ENCODE data around the gene CYP19A1.
A peak's percentile ranks its signal among the peaks of the same experiment; 100 is the strongest.

CYP19A1 gene

GRCh38 chr15:51163843-51164242 is 174.6 kb downstream of the CYP19A1 start:
- DNase-seq (ENCODE audit: extremely low spot score, insufficient read length, low read depth) (no peak), FAIRE-seq (no peak)

- FAIRE-seq, result peak; percentile 89
- DNase-seq (ENCODE audit: extremely low spot score, insufficient read length, low read depth), result peak; percentile 63
These were observed 175.3 kb downstream of the CYP19A1 start for GRCh38 chr15:51162865-51163762.

GRCh38 chr15:51161491-51162220 is 176.7 kb downstream of the CYP19A1 start:
- FAIRE-seq (no peak), DNase-seq (ENCODE audit: extremely low spot score, insufficient read length, low read depth) (no peak)

GRCh38 chr15:51160484-51160883 is 177.9 kb downstream of the CYP19A1 start:
- DNase-seq (ENCODE audit: extremely low spot score, insufficient read length, low read depth), result no peak
- FAIRE-seq, result no peak

Measured in GM18507 (cell line).